Measurements from ENCODE around the gene ZSCAN29. TPM values are rescaled to one million over a fixed set of nuclear protein-coding genes. Genes with fewer than 3 reads are reported as not detected.

ZSCAN29 gene
- total RNA-seq, 2 experiments from 2014 or later, result 20.9 to 23.8 TPM

GRCh38 chr15:43382310-43382709 lies 11.5 kb upstream of the ZSCAN29 start:
- Mint-ChIP-seq H3K27me3 (no peaks in the 10 kb centered on the region), H3K36me3 (ENCODE audit: low read depth) (peaks cover 58% of the 10 kb centered on the region), H3K9me3 (no peaks in the 10 kb centered on the region), H3K4me1 (ENCODE audit: low read depth) (no peaks in the 10 kb centered on the region), H3K27ac (no peak overlapping the region), H3K4me3 (no peak overlapping the region)
- no peak for ATAC-seq
- DNase-seq, result no peak
- intact Hi-C loops (cut with micrococcal nuclease), result no loop called here
- ChIA-PET CTCF (interaction anchor here (0.7 kb wide), 1 partner anchor 64 kb away, joined by 3 read pairs; no protein-coding TSS in a partner anchor), POLR2A (interaction anchor here (1.1 kb wide), 1 partner anchor 12 kb away, joined by 3 read pairs; the partner anchor contains the start of genes TUBGCP4 and ZSCAN29)
- TF ChIP-seq CTCF (IDR thresholded peaks at IDR 0.05), result no peak

DNA sequence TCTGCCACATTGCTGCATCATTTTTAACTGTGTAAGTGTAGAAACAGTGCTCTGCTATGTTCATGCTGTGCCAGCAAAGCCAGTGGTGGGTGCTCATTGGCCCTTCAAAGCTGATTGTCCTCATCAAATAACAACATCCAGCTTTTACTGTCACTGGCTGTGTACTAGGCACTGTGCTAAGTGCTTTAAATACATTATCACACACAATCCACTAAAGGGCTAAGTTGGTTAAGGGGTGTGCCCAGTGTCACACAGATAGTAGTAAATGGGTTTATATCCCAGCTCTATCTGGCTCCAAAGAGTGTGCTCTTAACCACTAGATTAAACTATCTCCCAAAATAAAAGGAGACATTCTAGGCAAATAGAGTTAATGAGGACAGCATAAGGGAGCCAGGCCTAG lies 7.8 kb upstream of the ZSCAN29 start:
- no peak for ATAC-seq
- no peak for TF ChIP-seq CTCF (IDR thresholded peaks at IDR 0.05)
- no peak for DNase-seq
- Mint-ChIP-seq H3K4me3 (no peak overlapping the region), H3K4me1 (ENCODE audit: low read depth) (peaks cover 12% of the 10 kb centered on the region), H3K27me3 (no peaks in the 10 kb centered on the region), H3K36me3 (ENCODE audit: low read depth) (peaks cover 51% of the 10 kb centered on the region), H3K9me3 (no peaks in the 10 kb centered on the region), H3K27ac (no peak overlapping the region)
- intact Hi-C loops (cut with micrococcal nuclease), result no loop called here
- POLR2A ChIA-PET, result interaction anchor here (0.6 kb wide), 1 partner anchor 26 kb away, joined by 4 read pairs; no protein-coding TSS in a partner anchor
- CTCF ChIA-PET, result interaction anchor here (1.0 kb wide), 1 partner anchor 153 kb away, joined by 3 read pairs; no protein-coding TSS in a partner anchor

- Mint-ChIP-seq H3K4me3 (no peak overlapping the region), H3K27me3 (no peaks in the 10 kb centered on the region), H3K9me3 (no peaks in the 10 kb centered on the region), H3K4me1 (ENCODE audit: low read depth) (peaks cover 28% of the 10 kb centered on the region), H3K27ac (no peak overlapping the region), H3K36me3 (ENCODE audit: low read depth) (peaks cover 49% of the 10 kb centered on the region)
- intact Hi-C loops (cut with micrococcal nuclease), result no loop called here
- peak; percentile 61 for DNase-seq
- ATAC-seq, result peak; percentile 76
- ChIA-PET CTCF (interaction anchor here (0.7 to 1.7 kb wide), 27 partner anchors 9 to 370 kb away, joined by 3 to 11 read pairs (median 3); no protein-coding TSS in a partner anchor), POLR2A (interaction anchor here (0.5 kb wide), 1 partner anchor 14 kb away, joined by 3 read pairs; no protein-coding TSS in a partner anchor)
- peak; percentile 90 for TF ChIP-seq CTCF (IDR thresholded peaks at IDR 0.05)
Observed at GRCh38 chr15:43376017-43376705, 5.3 kb upstream of the ZSCAN29 start.

DNA sequence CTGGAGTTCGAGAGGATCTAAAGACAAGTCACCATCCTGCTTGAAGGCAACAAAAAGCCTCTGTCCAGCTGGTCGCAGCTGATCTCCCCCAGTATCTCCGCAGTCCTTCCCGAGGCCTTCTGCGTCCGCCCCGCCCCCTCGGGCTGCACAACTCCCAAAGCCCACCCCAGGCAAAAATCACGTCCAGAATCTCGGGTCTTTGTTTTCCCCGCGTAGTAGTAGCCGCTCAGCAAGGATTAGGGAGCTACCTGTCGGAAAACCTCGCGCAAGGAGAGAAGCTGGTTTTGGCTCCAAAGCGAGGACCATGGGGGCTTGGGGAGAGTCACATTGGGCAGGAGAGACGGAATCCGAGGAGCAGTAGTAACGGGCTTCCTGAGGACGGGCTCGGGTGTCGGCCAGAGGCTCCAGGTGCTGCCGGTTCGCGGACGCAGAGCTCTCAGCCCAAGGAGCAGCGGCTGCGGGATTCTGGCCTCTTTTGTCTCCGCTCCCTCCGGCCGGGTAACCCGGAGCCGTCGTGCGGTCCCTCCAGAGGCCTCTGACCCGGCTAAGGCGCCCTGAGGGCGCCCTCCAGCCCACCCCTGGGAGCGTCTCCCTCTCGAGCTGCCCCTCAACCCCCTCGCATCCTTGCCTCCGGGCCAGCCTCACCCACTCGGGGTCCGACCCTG lies 401 bp downstream of the ZSCAN29 start:
- Mint-ChIP-seq H3K27me3 (no peaks in the 10 kb centered on the region), H3K27ac (peak overlapping the region; percentile 89), H3K36me3 (ENCODE audit: low read depth) (peaks cover 55% of the 10 kb centered on the region), H3K4me1 (ENCODE audit: low read depth) (peaks cover 47% of the 10 kb centered on the region), H3K4me3 (peak overlapping the region; percentile 90), H3K9me3 (peaks cover 26% of the 10 kb centered on the region)
- DNase-seq (peak; percentile 13), ATAC-seq (no peak)
- CTCF ChIA-PET, result interaction anchor here (1.0 to 1.8 kb wide), 6 partner anchors 9 to 63 kb away, joined by 3 to 6 read pairs (median 4); partner anchors contain the start of gene LCMT2
- intact Hi-C loops (cut with micrococcal nuclease), result no loop called here
- TF ChIP-seq CTCF (IDR thresholded peaks at IDR 0.05), result no peak
- POLR2A ChIA-PET, result interaction anchor here (0.9 to 2.7 kb wide), 6 partner anchors 9 to 141 kb away, joined by 3 to 9 read pairs (median 6); no protein-coding TSS in a partner anchor

Data from activated CD8-positive, alpha-beta T cell treated with anti-CD3 and anti-CD28 coated beads for 36 hours (primary cell).